A375 (cell line): ENCODE data around the gene TAS2R5. TPM values are rescaled to one million over a fixed set of nuclear protein-coding genes. Genes with fewer than 3 reads are reported as not detected.

Source experiments
- total RNA-seq: library from RNA; depleted of rRNA; stranded (reverse); fragments of >200 nt; shearing (Covaris generic); gene quantifications from 2 replicates; pipeline ENCODE4 v1.2.3, GENCODE V29; 2014; rRNA removed

TAS2R5 gene
- total RNA-seq = not detected in 2 replicates

GRCh38 chr7:141789917-141790316, at the start of gene TAS2R5:
Gene TAS2R5, plus strand, starts transcription at chr7:141790217. Its CDS starts 145 bp downstream, at chr7:141790362.

GRCh38 chr7:141763797-141764196, 26.2 kb upstream of the TAS2R5 start, which contains the start of gene TAS2R3:
Gene TAS2R3, plus strand, starts transcription at chr7:141764097. Its CDS starts 62 bp downstream, at chr7:141764159.

GRCh38 chr7:141776374-141776773, 13.6 kb upstream of the TAS2R5 start, which contains the start of gene TAS2R4:
Gene TAS2R4, plus strand, starts transcription at chr7:141776674. Its CDS starts 1,815 bp downstream, at chr7:141778489.

Other genes starting within 250 kb of the TAS2R5 start
- gene AGK, start 238.8 kb upstream of the TAS2R5 start, total RNA-seq = 52.4 and 62.2 TPM in 2 replicates
- 5.7 and 7.5 TPM in 2 replicates for gene DENND11, start 88.1 kb upstream of the TAS2R5 start, total RNA-seq
- not detected in 2 replicates for gene WEE2, start 81.9 kb upstream of the TAS2R5 start, total RNA-seq
- gene SSBP1, start 51.9 kb upstream of the TAS2R5 start, total RNA-seq = 389 and 487 TPM in 2 replicates
- 0.11 and 0.16 TPM in 2 replicates for gene TAS2R3, start 26.1 kb upstream of the TAS2R5 start, total RNA-seq
- gene TAS2R4, start 13.5 kb upstream of the TAS2R5 start, total RNA-seq = 0.05 and 0.19 TPM in 2 replicates
- gene PRSS37, start 51.3 kb downstream of the TAS2R5 start, total RNA-seq = not detected in 2 replicates
- gene OR9A4, start 126.2 kb downstream of the TAS2R5 start, total RNA-seq = not detected in 2 replicates
- gene CLEC5A, start 156.8 kb downstream of the TAS2R5 start, total RNA-seq = not detected in 2 replicates
- not detected in 2 replicates for gene TAS2R38, start 183.6 kb downstream of the TAS2R5 start, total RNA-seq
- not detected in 2 replicates for gene MGAM, start 205.7 kb downstream of the TAS2R5 start, total RNA-seq